Measurements from ENCODE around the gene SCLY. TPM values are rescaled to one million over a fixed set of nuclear protein-coding genes. Genes with fewer than 3 reads are reported as not detected.
"Not testable (repeated sequence)": the region's sequence is repeated elsewhere in the genome, so short reads cannot be mapped to it uniquely, and the experiment has no call there.

SCLY gene
- total and polyA plus RNA-seq, 2 experiments from 2014 or later: 12.7 to 21.1 TPM

DNA sequence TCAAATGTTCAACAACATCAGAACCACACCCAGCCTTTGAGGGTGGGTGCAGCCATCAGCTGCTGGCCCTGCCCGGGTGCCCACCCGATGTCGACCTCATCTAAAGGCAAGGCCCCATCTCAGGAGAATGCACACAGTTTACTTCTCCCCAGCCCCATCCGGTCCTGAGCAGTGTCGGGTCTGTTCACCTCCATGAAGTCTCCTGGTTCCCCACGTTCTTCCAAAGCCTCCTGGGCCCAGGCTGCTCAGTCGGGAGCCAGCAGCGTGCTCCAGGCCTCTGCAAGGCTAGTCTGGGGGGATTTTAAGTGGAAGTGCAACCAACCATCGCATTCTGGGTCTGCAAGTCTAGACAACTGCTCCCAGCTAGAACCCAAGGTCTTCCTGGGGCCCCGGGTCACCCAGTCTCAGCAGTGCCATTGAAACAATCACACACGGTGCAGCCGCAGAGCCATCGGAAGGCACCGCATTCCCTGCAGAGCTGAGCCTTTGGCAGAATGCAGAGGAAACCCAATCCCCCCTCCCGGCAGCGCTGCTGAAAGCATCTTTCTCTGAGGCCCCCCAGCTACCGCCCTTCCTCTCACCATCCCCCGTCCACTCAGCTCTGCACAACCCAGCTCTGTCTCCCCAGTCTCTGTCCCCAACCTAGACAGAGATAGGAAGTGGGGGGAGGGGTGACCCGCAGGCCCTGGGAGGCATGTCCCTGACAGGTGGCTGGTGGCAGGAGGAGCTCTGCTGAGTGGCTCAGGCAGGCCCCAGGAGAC lies 47.8 kb downstream of the SCLY start:
- Histone ChIP-seq H3K4me2 (no peak overlapping the region), H2AFZ (no peak overlapping the region), H4K20me1 (ENCODE audit: insufficient read depth, poor library complexity, severe bottlenecking) (no peaks in the 10 kb centered on the region), H3K27me3 (no peaks in the 10 kb centered on the region), H3K36me3 (replicated peaks; ENCODE audit: insufficient read depth, low read depth) (no peaks in the 10 kb centered on the region), H3K4me1 (ENCODE audit: insufficient read depth) (no peaks in the 10 kb centered on the region), H3K9me3 (ENCODE audit: low read depth) (peaks cover 8% of the 10 kb centered on the region), H3K27ac (no peak overlapping the region), H3K9me2 (replicated peaks; ENCODE audit: insufficient read depth) (no peaks in the 10 kb centered on the region), H3K79me2 (no peaks in the 10 kb centered on the region), H3K4me3 (no peak overlapping the region)
- no peak for TF ChIP-seq EZH2phosphoT487 (IDR thresholded peaks at IDR 0.05; ENCODE audit: low read depth, severe bottlenecking, unreplicated experiment)
- peak; percentile 3 for DNase-seq (ENCODE audit: low spot score)
- 67% methylated on average over 19 of the region's 19 CpGs for WGBS (ENCODE audit: low lambda C conversion rate, missing lambda C conversion rate)

DNA sequence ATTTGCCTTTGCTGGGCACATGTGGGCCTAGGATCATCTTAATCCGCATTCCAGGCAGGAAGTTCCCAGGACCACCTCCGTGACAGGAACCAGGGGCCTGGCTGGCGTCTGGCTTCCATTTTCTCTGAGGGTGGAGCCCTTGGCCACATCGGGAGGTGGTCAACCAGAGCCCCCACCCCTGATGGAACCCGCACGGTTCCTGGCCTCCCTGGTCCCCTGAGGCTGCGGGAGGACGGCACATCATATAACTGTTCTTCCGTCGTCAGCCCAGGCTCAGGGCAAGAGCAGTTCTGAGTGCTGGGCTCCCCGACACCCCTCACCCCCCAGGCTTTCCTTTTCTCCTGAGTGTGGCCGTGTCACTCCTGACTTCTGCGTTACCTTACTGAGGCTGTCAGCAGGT lies 52.8 kb downstream of the SCLY start:
- H3K9me2 ChIP-seq (replicated peaks; ENCODE audit: insufficient read depth): no peaks in the 10 kb centered on the region

DNA sequence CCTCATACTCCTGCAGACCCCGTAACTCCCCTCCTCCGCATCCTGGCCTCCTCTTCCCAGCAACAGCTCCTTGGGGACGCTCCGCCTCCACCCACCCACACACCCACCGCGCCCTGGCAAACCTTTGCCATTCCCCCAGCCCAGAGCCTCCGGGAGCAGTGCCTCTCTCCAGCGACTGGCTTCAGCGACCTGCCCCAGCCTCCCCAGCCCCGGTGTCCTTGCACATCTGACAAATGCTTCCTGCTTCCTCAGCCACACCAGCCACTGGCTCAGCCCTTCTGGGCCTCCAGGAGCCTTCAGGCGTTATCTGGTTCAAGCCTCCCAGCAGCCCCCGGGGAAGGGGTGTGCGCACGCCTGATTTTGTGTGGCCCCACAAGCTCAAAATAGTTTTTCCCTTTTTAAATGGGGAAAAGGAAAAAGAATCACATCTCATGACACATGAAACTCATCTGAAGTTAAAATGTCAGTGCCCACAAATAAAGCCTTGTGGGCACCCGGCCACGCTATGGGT lies 53.6 kb downstream of the SCLY start:
- H3K36me3 ChIP-seq (replicated peaks; ENCODE audit: insufficient read depth, low read depth): no peaks in the 10 kb centered on the region
- no peaks in the 10 kb centered on the region for H3K9me2 ChIP-seq (replicated peaks; ENCODE audit: insufficient read depth)
- H3K79me2 ChIP-seq: no peaks in the 10 kb centered on the region
- no peak overlapping the region for H2AFZ ChIP-seq
- no peak overlapping the region for H3K27ac ChIP-seq
- 92% methylated on average over 16 of the region's 16 CpGs for WGBS (ENCODE audit: low lambda C conversion rate, missing lambda C conversion rate)
- H3K4me3 ChIP-seq: no peak overlapping the region
- no peak overlapping the region for H3K4me2 ChIP-seq
- peaks cover 8% of the 10 kb centered on the region for H3K9me3 ChIP-seq (ENCODE audit: low read depth)
- TF ChIP-seq, protein P1, sequence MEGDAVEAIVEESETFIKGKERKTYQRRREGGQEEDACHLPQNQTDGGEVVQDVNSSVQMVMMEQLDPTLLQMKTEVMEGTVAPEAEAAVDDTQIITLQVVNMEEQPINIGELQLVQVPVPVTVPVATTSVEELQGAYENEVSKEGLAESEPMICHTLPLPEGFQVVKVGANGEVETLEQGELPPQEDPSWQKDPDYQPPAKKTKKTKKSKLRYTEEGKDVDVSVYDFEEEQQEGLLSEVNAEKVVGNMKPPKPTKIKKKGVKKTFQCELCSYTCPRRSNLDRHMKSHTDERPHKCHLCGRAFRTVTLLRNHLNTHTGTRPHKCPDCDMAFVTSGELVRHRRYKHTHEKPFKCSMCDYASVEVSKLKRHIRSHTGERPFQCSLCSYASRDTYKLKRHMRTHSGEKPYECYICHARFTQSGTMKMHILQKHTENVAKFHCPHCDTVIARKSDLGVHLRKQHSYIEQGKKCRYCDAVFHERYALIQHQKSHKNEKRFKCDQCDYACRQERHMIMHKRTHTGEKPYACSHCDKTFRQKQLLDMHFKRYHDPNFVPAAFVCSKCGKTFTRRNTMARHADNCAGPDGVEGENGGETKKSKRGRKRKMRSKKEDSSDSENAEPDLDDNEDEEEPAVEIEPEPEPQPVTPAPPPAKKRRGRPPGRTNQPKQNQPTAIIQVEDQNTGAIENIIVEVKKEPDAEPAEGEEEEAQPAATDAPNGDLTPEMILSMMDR (IDR thresholded peaks at IDR 0.05; ENCODE audit: poor library complexity): no peak
- TF ChIP-seq EZH2 (IDR thresholded peaks at IDR 0.05; ENCODE audit: borderline replicate concordance) (no peak), EZH2phosphoT487 (IDR thresholded peaks at IDR 0.05; ENCODE audit: low read depth, severe bottlenecking, unreplicated experiment) (no peak)
- no peaks in the 10 kb centered on the region for H4K20me1 ChIP-seq (ENCODE audit: insufficient read depth, poor library complexity, severe bottlenecking)
- H3K4me1 ChIP-seq (ENCODE audit: insufficient read depth): no peaks in the 10 kb centered on the region
- DNase-seq (ENCODE audit: low spot score): no peak
- H3K27me3 ChIP-seq: peaks cover 7% of the 10 kb centered on the region

More for the DNA sequence above, 52.8 kb downstream of the SCLY start:
- no peaks in the 10 kb centered on the region for H3K4me1 ChIP-seq (ENCODE audit: insufficient read depth)
- H3K79me2 ChIP-seq: no peaks in the 10 kb centered on the region
- H3K9me3 ChIP-seq (ENCODE audit: low read depth): peaks cover 8% of the 10 kb centered on the region
- no peaks in the 10 kb centered on the region for H3K36me3 ChIP-seq (replicated peaks; ENCODE audit: insufficient read depth, low read depth)
- H3K4me2 ChIP-seq: no peak overlapping the region
- no peak overlapping the region for H3K4me3 ChIP-seq
- DNase-seq (ENCODE audit: low spot score): no peak
- no peak overlapping the region for H2AFZ ChIP-seq
- WGBS (ENCODE audit: low lambda C conversion rate, missing lambda C conversion rate): 88% methylated on average over 12 of the region's 13 CpGs
- peaks cover 7% of the 10 kb centered on the region for H3K27me3 ChIP-seq
- TF ChIP-seq, protein P1 (IDR thresholded peaks at IDR 0.05; ENCODE audit: poor library complexity): no peak
- no peak for TF ChIP-seq EZH2 (IDR thresholded peaks at IDR 0.05; ENCODE audit: borderline replicate concordance)
- TF ChIP-seq EZH2phosphoT487 (IDR thresholded peaks at IDR 0.05; ENCODE audit: low read depth, severe bottlenecking, unreplicated experiment): no peak
- H4K20me1 ChIP-seq (ENCODE audit: insufficient read depth, poor library complexity, severe bottlenecking): no peaks in the 10 kb centered on the region
- H3K27ac ChIP-seq: no peak overlapping the region

DNA sequence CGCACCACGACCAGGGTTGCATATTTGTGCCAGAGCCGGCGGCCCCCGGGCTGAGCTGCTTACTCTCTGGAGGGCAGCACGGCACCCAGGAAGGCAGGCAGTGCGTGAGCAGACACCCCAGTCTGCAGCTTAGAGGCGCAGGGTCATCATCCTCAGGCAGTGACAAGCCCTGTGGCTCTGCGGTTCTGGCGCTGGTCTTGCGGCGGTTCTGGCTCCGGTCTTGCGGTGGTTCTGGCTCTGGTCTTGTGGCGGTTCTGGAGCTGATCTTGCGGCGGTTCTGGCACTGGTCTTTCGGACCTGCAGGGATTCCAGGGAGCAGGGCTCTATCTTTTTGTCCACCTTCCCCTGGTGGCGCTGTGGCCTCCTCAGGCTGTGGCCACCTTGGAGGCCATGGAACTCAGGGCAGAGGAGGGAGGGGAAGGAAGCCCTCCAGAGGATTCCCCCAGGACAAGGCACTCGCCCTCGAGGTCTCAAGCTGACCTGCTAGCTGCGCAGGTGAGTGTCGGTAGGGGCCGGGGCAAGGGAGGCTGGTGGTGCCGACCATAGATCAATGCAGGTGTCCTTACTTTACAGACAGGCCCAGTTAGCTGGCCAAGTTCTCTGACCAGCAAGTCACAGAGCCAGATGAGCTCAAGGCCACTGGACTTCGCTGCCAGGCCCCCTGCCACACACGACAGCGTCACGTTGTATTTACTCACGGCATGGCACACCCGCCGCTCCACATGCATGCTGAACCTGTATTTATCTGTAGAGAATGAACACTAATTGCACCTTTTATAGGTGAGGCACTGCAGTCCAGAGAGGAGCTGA lies 54.3 kb downstream of the SCLY start:
- Histone ChIP-seq H3K79me2 (no peaks in the 10 kb centered on the region), H4K20me1 (ENCODE audit: insufficient read depth, poor library complexity, severe bottlenecking) (no peaks in the 10 kb centered on the region), H3K36me3 (replicated peaks; ENCODE audit: insufficient read depth, low read depth) (no peaks in the 10 kb centered on the region), H3K4me1 (ENCODE audit: insufficient read depth) (no peaks in the 10 kb centered on the region), H3K27me3 (peaks cover 11% of the 10 kb centered on the region), H2AFZ (no peak overlapping the region), H3K4me3 (no peak overlapping the region), H3K9me3 (ENCODE audit: low read depth) (peaks cover 8% of the 10 kb centered on the region), H3K4me2 (no peak overlapping the region), H3K9me2 (replicated peaks; ENCODE audit: insufficient read depth) (no peaks in the 10 kb centered on the region), H3K27ac (no peak overlapping the region)
- WGBS (ENCODE audit: low lambda C conversion rate, missing lambda C conversion rate): 90% methylated on average over 32 of the region's 32 CpGs
- no peak for TF ChIP-seq EZH2phosphoT487 (IDR thresholded peaks at IDR 0.05; ENCODE audit: low read depth, severe bottlenecking, unreplicated experiment)
- no peak for TF ChIP-seq EZH2 (IDR thresholded peaks at IDR 0.05; ENCODE audit: borderline replicate concordance)
- TF ChIP-seq, protein P1 (IDR thresholded peaks at IDR 0.05; ENCODE audit: poor library complexity): no peak
- no peak for DNase-seq (ENCODE audit: low spot score)

DNA sequence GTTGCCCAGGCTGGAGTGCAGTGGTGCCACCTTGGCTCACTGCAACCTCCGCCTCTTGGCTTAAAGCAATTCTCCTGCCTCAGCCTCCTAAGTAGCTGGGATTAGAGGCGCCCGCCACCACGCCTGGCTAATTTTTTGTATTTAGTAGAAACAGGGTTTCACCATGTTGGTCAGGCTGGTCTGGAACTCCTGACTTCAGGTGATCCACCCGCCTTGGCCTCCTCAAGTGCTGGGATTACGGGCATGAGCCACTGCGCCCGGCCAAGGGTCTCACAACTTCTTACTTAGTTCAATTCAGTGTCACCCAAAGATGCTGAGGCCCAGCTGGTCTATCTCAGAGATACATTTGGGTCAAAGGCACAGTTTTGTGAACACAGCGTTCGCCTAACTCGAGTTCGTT lies 54.9 kb downstream of the SCLY start:
- not testable (repeated sequence) for H3K27ac ChIP-seq; H3K79me2 ChIP-seq; H3K9me2 ChIP-seq (replicated peaks; ENCODE audit: insufficient read depth); H3K4me1 ChIP-seq (ENCODE audit: insufficient read depth); H3K4me3 ChIP-seq; H3K9me3 ChIP-seq (ENCODE audit: low read depth); H3K4me2 ChIP-seq; H2AFZ ChIP-seq; DNase-seq (ENCODE audit: low spot score); H4K20me1 ChIP-seq (ENCODE audit: insufficient read depth, poor library complexity, severe bottlenecking); H3K36me3 ChIP-seq (replicated peaks; ENCODE audit: insufficient read depth, low read depth)
- H3K27me3 ChIP-seq: peaks cover 12% of the 10 kb centered on the region
- WGBS (ENCODE audit: low lambda C conversion rate, missing lambda C conversion rate): 93% methylated on average over 12 of the region's 12 CpGs

Data from hepatocyte (in vitro differentiated cells).